AG04449 (cell line): ENCODE data around the gene HOXD11.

ENCODE experiments used
- CTCF ChIA-PET: fragments of 350-600 bp; formaldehyde crosslinking; extraction: SDS; loops from one replicate; lab custom pipeline; 2021; ENCODE audit warnings: antibody characterized with exemption; lab: Yijun Ruan, JAX
- POLR2A ChIA-PET: fragments of 400-600, 350-600 bp; formaldehyde crosslinking; extraction: SDS; loops from one replicate; lab custom pipeline; 2020; ENCODE audit warnings: antibody characterized with exemption, inconsistent platforms; lab: Yijun Ruan, JAX
- DNase-seq: peaks from one replicate; pipeline ENCODE4 v3.0.0-alpha.2; 2010; ENCODE audit warnings: low read depth, low spot score
- H3K4me3 ChIP-seq: 2 replicates; pipeline ENCODE4 v1.5.1; 2011; ENCODE audit warnings: low read depth, mild to moderate bottlenecking, control low read depth, low read length
- TF ChIP-seq, protein P1 (sequence below): IDR thresholded peaks from one replicate; pipeline ENCODE4 v1.5.1; 2011; ENCODE audit warnings: mild to moderate bottlenecking, moderate library complexity, low read length, control low read depth, inconsistent platforms; ENCODE audit not compliant: insufficient read depth; ENCODE audit errors: missing control alignments

The HOXD11 gene

DNA sequence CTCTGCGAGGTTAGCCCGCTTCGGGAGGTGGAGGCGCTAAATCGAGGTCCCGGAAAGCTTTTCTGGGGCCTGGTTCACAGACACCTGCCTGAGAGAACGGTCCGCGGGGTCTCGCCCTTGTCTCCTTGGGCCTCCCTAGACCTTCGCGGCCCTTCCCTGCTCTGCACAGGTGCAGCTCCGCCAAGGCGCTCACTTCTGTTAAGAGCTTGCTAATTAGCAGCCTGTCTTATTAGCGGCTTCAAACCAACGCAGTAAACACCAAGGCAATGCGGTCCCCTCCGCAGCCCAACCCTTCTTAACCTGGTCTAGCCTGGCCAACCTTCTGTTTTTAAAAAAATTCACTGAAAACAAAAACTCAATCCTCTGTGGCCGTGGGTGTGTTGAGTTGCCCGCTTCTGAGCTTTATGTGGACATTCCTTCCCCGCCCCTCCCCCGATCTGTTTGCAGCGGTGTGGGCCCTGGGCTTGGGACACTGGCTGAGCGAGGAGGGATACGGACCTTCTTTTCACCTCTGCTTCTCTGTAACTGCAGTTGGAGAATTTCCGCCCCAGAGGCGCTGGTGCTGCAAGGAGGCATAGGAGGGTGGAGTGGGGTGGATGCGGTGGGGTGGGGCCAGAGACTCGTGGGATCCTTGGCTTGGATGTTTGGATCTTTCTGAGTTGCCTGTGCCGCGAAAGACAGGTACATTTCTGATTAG lies 40.9 kb downstream of the HOXD11 start:
- TF ChIP-seq, protein P1, sequence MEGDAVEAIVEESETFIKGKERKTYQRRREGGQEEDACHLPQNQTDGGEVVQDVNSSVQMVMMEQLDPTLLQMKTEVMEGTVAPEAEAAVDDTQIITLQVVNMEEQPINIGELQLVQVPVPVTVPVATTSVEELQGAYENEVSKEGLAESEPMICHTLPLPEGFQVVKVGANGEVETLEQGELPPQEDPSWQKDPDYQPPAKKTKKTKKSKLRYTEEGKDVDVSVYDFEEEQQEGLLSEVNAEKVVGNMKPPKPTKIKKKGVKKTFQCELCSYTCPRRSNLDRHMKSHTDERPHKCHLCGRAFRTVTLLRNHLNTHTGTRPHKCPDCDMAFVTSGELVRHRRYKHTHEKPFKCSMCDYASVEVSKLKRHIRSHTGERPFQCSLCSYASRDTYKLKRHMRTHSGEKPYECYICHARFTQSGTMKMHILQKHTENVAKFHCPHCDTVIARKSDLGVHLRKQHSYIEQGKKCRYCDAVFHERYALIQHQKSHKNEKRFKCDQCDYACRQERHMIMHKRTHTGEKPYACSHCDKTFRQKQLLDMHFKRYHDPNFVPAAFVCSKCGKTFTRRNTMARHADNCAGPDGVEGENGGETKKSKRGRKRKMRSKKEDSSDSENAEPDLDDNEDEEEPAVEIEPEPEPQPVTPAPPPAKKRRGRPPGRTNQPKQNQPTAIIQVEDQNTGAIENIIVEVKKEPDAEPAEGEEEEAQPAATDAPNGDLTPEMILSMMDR: no peak
- ChIA-PET POLR2A (no interaction called here), CTCF (interaction anchor here (1.2 to 30.2 kb wide), 3 partner anchors 7 to 495 kb away, joined by 3 to 1421 read pairs (median 190); no protein-coding TSS in a partner anchor)
- no peak for DNase-seq
- no peak overlapping the region for H3K4me3 ChIP-seq

DNA sequence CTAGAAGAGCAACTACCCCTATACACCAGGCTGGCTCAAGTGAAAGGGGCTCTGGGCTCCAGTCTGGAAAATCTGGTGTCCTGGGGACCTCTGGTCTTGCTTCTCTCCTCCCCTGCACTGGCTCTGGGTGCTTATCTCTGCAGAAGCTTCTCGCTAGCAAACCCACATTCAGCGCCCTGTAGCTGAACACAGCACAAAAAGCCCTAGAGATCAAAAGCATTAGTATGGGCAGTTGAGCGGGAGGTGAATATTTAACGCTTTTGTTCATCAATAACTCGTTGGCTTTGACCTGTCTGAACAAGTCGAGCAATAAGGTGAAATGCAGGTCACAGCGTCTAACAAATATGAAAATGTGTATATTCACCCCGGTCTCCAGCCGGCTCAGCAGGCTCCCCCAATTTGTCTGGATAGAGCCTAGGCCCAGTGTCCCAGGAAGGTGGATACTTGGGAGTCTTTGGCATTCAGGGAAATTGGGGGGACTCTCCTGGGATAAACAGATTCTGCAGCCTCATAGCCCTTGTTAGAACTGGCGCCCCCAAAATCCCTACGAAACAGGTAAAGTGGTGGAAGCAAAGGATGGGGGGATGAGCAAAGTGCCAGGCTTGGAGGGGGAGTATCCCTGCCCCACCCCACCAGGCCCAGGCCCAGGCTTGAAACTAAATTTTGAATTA lies 41.8 kb downstream of the HOXD11 start:
- ChIA-PET POLR2A (no interaction called here), CTCF (interaction anchor here (16.2 to 30.2 kb wide), 2 partner anchors 8 to 494 kb away, joined by 190 to 1421 read pairs; no protein-coding TSS in a partner anchor)
- TF ChIP-seq, protein P1: no peak
- no peak for DNase-seq
- no peak overlapping the region for H3K4me3 ChIP-seq

DNA sequence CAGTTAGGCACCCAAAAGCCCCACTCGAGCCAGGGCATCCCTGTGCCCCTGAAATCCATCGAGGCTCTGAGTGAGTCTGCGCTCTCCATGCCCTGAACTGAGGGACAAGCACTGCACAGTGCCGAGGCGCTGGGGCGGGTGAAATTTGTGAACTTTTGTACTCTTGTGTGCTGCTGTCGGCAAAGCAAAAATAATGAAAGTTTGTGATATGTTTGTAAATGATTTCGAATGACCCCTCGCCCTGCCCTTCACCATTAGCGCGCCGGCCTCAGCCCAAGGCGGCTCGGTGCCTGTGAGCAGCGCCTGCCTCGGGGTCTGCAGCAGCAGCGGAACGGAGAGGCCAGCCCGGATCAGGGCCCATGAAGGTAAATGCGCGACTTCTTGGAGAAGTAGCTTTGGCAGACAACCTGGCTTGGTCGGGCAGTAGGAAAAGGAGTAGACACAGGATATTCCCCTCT lies 42.4 kb downstream of the HOXD11 start:
- TF ChIP-seq, protein P1: no peak
- DNase-seq: no peak
- no peak overlapping the region for H3K4me3 ChIP-seq
- ChIA-PET CTCF (interaction anchor here (2.1 to 30.2 kb wide), 3 partner anchors 8 to 493 kb away, joined by 12 to 1421 read pairs (median 190); no protein-coding TSS in a partner anchor), POLR2A (no interaction called here)

GRCh38 chr2:176149939-176150583 lies 43.0 kb downstream of the HOXD11 start:
- TF ChIP-seq, protein P1: no peak
- H3K4me3 ChIP-seq: no peak overlapping the region
- ChIA-PET CTCF (interaction anchor here (0.8 to 16.2 kb wide), 7 partner anchors 9 to 504 kb away, joined by 3 to 190 read pairs (median 4); no protein-coding TSS in a partner anchor), POLR2A (no interaction called here)
- DNase-seq: no peak

- ChIA-PET POLR2A (interaction anchor here (1.2 kb wide), 1 partner anchor 11 kb away, joined by 5 read pairs; no protein-coding TSS in a partner anchor), CTCF (interaction anchor here (0.7 to 16.2 kb wide), 10 partner anchors 9 to 503 kb away, joined by 3 to 190 read pairs (median 4); no protein-coding TSS in a partner anchor)
- no peak overlapping the region for H3K4me3 ChIP-seq
- TF ChIP-seq, protein P1: no peak
- DNase-seq: no peak
Observed at GRCh38 chr2:176150584-176151441, 43.7 kb downstream of the HOXD11 start.
